HepG2 (cell line): ENCODE results near the gene RGS19. TPM values are rescaled to one million over a fixed set of nuclear protein-coding genes. Genes with fewer than 3 reads are reported as not detected.
A peak's percentile ranks its signal among the peaks of the same experiment; 100 is the strongest.

ENCODE experiments used
- ATF7-NPFF ChIP-seq: sonication (generic); formaldehyde crosslinking; IDR thresholded peaks from 2 replicates; pipeline ENCODE4 v1.8.1; 2023; ENCODE audit warnings: mild to moderate bottlenecking, low read depth, missing genetic modification reagents, moderate library complexity
- CEBPZ ChIP-seq: IDR thresholded peaks from 2 replicates; pipeline ENCODE4 v1.6.1; 2012; ENCODE audit warnings: low read length, improper control_type of control experiment
- ETV5 ChIP-seq: IDR thresholded peaks from 2 replicates; pipeline ENCODE4 v1.6.1; 2018; ENCODE audit warnings: missing biosample characterization, missing genetic modification reagents, inconsistent platforms, borderline replicate concordance
- GTF2F1 ChIP-seq: fragments of 150-350 bp; IDR thresholded peaks from 2 replicates; pipeline ENCODE4 v1.6.1; 2014; ENCODE audit warnings: low read length
- PBX3 ChIP-seq: sonication (generic); formaldehyde crosslinking; IDR thresholded peaks from 2 replicates; pipeline ENCODE4 v1.8.1; 2023; ENCODE audit warnings: missing genetic modification reagents, inconsistent platforms, borderline replicate concordance
- ZBTB4 ChIP-seq: sonication (generic); formaldehyde crosslinking; IDR thresholded peaks from 2 replicates; pipeline ENCODE4 v1.4.0; 2020; ENCODE audit warnings: missing genetic modification reagents, mild to moderate bottlenecking, borderline replicate concordance
- ZEB1 ChIP-seq: IDR thresholded peaks from 2 replicates; pipeline ENCODE4 v1.6.1; 2012; ENCODE audit warnings: mild to moderate bottlenecking, low read depth, inconsistent platforms; ENCODE audit not compliant: insufficient replicate concordance
- ZNF225 ChIP-seq: sonication (generic); formaldehyde crosslinking; IDR thresholded peaks from 2 replicates; pipeline ENCODE4 v1.4.0; 2020; ENCODE audit warnings: mild to moderate bottlenecking, missing genetic modification reagents
- ZNF280B ChIP-seq: sonication (generic); formaldehyde crosslinking; IDR thresholded peaks from 2 replicates; pipeline ENCODE4 v1.5.0; 2020; ENCODE audit warnings: missing genetic modification reagents, mild to moderate bottlenecking, borderline replicate concordance
- ZNF546 ChIP-seq: sonication (generic); formaldehyde crosslinking; conservative IDR thresholded peaks from 2 replicates; pipeline ENCODE4 v1.8.1; 2023; ENCODE audit warnings: mild to moderate bottlenecking, missing genetic modification reagents
- ZNF562 ChIP-seq: sonication (generic); formaldehyde crosslinking; IDR thresholded peaks from 2 replicates; pipeline ENCODE4 v1.8.0; 2022; ENCODE audit warnings: missing genetic modification reagents, borderline replicate concordance
- ZNF687 ChIP-seq: sonication (generic); formaldehyde crosslinking; IDR thresholded peaks from 2 replicates; pipeline ENCODE4 v1.5.1; 2020; ENCODE audit warnings: mild to moderate bottlenecking, missing genetic modification reagents, moderate library complexity
- ZZZ3 ChIP-seq: sonication (generic); formaldehyde crosslinking; IDR thresholded peaks from 2 replicates; pipeline ENCODE4 v1.4.0; 2020; ENCODE audit warnings: missing genetic modification reagents, mild to moderate bottlenecking, borderline replicate concordance
- polyA plus RNA-seq, 8 experiments: library from polyadenylated mRNA; depleted of rRNA in 3 of 8; stranded (reverse) in 7 of 8; unstranded in 1 of 8; fragments of >200 nt; fragmentation: Illumina TruSeq in 4 of 8; extraction: Trizol in 4 of 8; gene quantifications; 2 replicates each; pipeline versions ENCODE4 v1.2.1 to v1.2.3, GENCODE V29; 2011 to 2016; ENCODE audit warnings: low read depth in 4 of 8, missing spikeins in 1 of 8, mixed read lengths in 1 of 8; ENCODE audit not compliant: insufficient read depth in 1 of 8
- total RNA-seq, 5 experiments: library from RNA; depleted of rRNA; stranded (reverse); fragments of >200 nt; fragmentation: Illumina TruSeq; extraction: Trizol; gene quantifications; 2 replicates each; pipeline ENCODE4 v1.2.3, GENCODE V29; 2016; ENCODE audit warnings: low read depth in 1 of 5

RGS19 gene
- total and polyA plus RNA-seq, 2 of the 13 experiments (the other 11 are each of a cell fraction or from before 2014, with no cell fraction given): 10.7 to 11.9 TPM

GRCh38 chr20:64039293-64040160 lies 39.8 kb downstream of the RGS19 start (continued):
- TF ChIP-seq PBX3 (CRISPR knock-in tag): no peak
- TF ChIP-seq ZEB1: no peak
- TF ChIP-seq ZNF562 (CRISPR knock-in tag): no peak
- no peak for TF ChIP-seq ZZZ3 (CRISPR knock-in tag)
- TF ChIP-seq CEBPZ: no peak
- TF ChIP-seq ATF7-NPFF (CRISPR knock-in tag): peak; percentile 84; the same call in 1 of the 2 replicates
- TF ChIP-seq ZNF687 (CRISPR knock-in tag): peak; percentile 38; the same call in 1 of the 2 replicates
- TF ChIP-seq ZBTB4 (CRISPR knock-in tag): 0 out of 2 replicates have a peak, but pooled peaks have one; percentile 5
- TF ChIP-seq ZNF280B (CRISPR knock-in tag): peak; percentile 20; the same call in 1 of the 2 replicates
- 0 out of 2 replicates have a peak, but pooled peaks have one; percentile 16 for TF ChIP-seq ZNF225 (CRISPR knock-in tag)
- TF ChIP-seq ZNF546 (CRISPR knock-in tag): peak; percentile 61
- no peak for TF ChIP-seq ETV5 (CRISPR knock-in tag)
- no peak for TF ChIP-seq GTF2F1
